K562 (cell line): ENCODE measurements around the gene FUT6. TPM values are rescaled to one million over a fixed set of nuclear protein-coding genes. Genes with fewer than 3 reads are reported as not detected.

Experiments used
- BDP1 ChIP-seq: IDR thresholded peaks from 3 replicates; pipeline ENCODE4 v1.6.1; 2011; ENCODE audit not compliant: insufficient read length, insufficient read depth
- CBX8 ChIP-seq: fragments of 200-600 bp; sonication (generic); IDR thresholded peaks from 2 replicates; pipeline ENCODE4 v1.6.1; 2012; ENCODE audit warnings: borderline replicate concordance, mixed run types, low read depth, mild to moderate bottlenecking, moderate library complexity, mixed read lengths, low read length, control low read depth, inconsistent platforms; ENCODE audit not compliant: poor library complexity, severe bottlenecking; ENCODE audit errors: extremely low read depth
- CCNT2 ChIP-seq: IDR thresholded peaks from 2 replicates; pipeline ENCODE4 v1.6.1; 2011; ENCODE audit warnings: borderline replicate concordance, low read depth, mild to moderate bottlenecking, moderate library complexity, mixed read lengths, low read length; ENCODE audit not compliant: insufficient read length; ENCODE audit errors: extremely low read depth
- CREB1 ChIP-seq, 2 experiments: sonication (generic) in 1 of 2; formaldehyde crosslinking in 1 of 2; IDR thresholded peaks; 2 replicates each; pipeline versions ENCODE4 v1.6.1 to v1.8.0; 2012 to 2022; ENCODE audit warnings: inconsistent platforms in 1 of 2, mild to moderate bottlenecking in 1 of 2, missing genetic modification reagents in 1 of 2, moderate library complexity in 1 of 2
- EZH2 ChIP-seq: IDR thresholded peaks from 2 replicates; pipeline ENCODE4 v1.6.1; 2012; ENCODE audit warnings: low read depth, mild to moderate bottlenecking, inconsistent platforms, low read length, borderline replicate concordance
- GABPB1 ChIP-seq: sonication (generic); formaldehyde crosslinking; IDR thresholded peaks from 2 replicates; pipeline ENCODE4 v1.8.0; 2022; ENCODE audit warnings: mild to moderate bottlenecking, missing genetic modification reagents
- RBFOX2 ChIP-seq: fragments of 200-400 bp; formaldehyde crosslinking; IDR thresholded peaks from 2 replicates; pipeline ENCODE4 v1.6.1; 2017; ENCODE audit warnings: low read depth, mild to moderate bottlenecking, low read length, moderate library complexity
- RBM39 ChIP-seq: fragments of 200-400 bp; formaldehyde crosslinking; optimal IDR thresholded peaks from 2 replicates; pipeline ENCODE3; 2018; ENCODE audit warnings: low read depth, low read length
- SMC3 ChIP-seq: conservative IDR thresholded peaks from 2 replicates; pipeline ENCODE4 v1.6.1; 2011; ENCODE audit warnings: low read depth, low read length, improper control_type of control experiment; ENCODE audit not compliant: insufficient read depth
- SPI1 ChIP-seq: IDR thresholded peaks from 2 replicates; pipeline ENCODE4 v1.6.1; 2011; ENCODE audit warnings: low read depth, low read length, control low read depth, borderline replicate concordance
- TAF1 ChIP-seq: IDR thresholded peaks from 2 replicates; pipeline ENCODE4 v1.6.1; 2011; ENCODE audit warnings: mild to moderate bottlenecking, low read length, moderate library complexity; ENCODE audit not compliant: insufficient read depth, control insufficient read depth, severe bottlenecking; ENCODE audit errors: extremely low read depth
- ZFPM2 ChIP-seq: fragments of 250-450 bp; sonication (Bioruptor Pico); IDR thresholded peaks from 2 replicates; pipeline ENCODE4 v1.5.1; 2022; ENCODE audit warnings: mild to moderate bottlenecking
- ZNF184 ChIP-seq: sonication (generic); formaldehyde crosslinking; IDR thresholded peaks from 2 replicates; pipeline ENCODE4 v1.5.0; 2020; ENCODE audit warnings: missing genetic modification reagents
- ZNF41 ChIP-seq: fragments of 250-450 bp; sonication (Bioruptor Pico); conservative IDR thresholded peaks from 2 replicates; pipeline ENCODE4 v1.4.0; 2020; ENCODE audit warnings: mild to moderate bottlenecking
- ZNF431 ChIP-seq: sonication (generic); formaldehyde crosslinking; IDR thresholded peaks from 2 replicates; pipeline ENCODE4 v1.8.0; 2022; ENCODE audit warnings: mild to moderate bottlenecking, missing genetic modification reagents
- ZNF699 ChIP-seq: fragments of 250-450 bp; sonication (Bioruptor Pico); IDR thresholded peaks from 2 replicates; pipeline ENCODE4 v1.8.0; 2021; ENCODE audit warnings: mild to moderate bottlenecking, moderate library complexity; ENCODE audit not compliant: insufficient replicate concordance
- polyA plus RNA-seq, 8 experiments: library from polyadenylated mRNA; depleted of rRNA in 4 of 8; stranded (reverse) in 5 of 8; unstranded in 3 of 8; fragments of >200 nt; fragmentation: Nextera tagmentation in 2 of 8; fragmentation: Illumina TruSeq in 1 of 8; extraction: Ambion mirVana in 2 of 8; extraction: Trizol in 1 of 8; gene quantifications; 2 replicates each; pipeline versions ENCODE4 v1.2.1 to v1.2.3, GENCODE V29; 2011 to 2014; ENCODE audit warnings: inconsistent platforms in 1 of 8, missing spikeins in 1 of 8
- total RNA-seq, 7 experiments: library from RNA; depleted of rRNA in 6 of 7; stranded (reverse); fragments of >200 nt in 6 of 7; fragmentation: Illumina TruSeq in 2 of 7; extraction: Trizol in 2 of 7; gene quantifications; 2 replicates each; pipeline versions ENCODE4 v1.2.1 to v1.2.3, GENCODE V29; 2011 to 2021; ENCODE audit warnings: low replicate concordance in 1 of 7
- TF ChIP-seq, protein P1 (sequence below): fragments of 450-650 bp; IDR thresholded peaks from 2 replicates; pipeline ENCODE4 v1.6.1; 2017; ENCODE audit warnings: antibody characterized with exemption
- TF ChIP-seq, protein P2 (sequence below): sonication (generic); formaldehyde crosslinking; IDR thresholded peaks from 2 replicates; pipeline ENCODE4 v1.8.0; 2023; ENCODE audit warnings: mild to moderate bottlenecking, missing genetic modification reagents
- TF ChIP-seq, protein P3 (sequence below): fragments of 250-450 bp; sonication (Bioruptor Pico); IDR thresholded peaks from 2 replicates; pipeline ENCODE4 v1.4.0; 2020; ENCODE audit warnings: borderline replicate concordance

Gene FUT6
- total and polyA plus RNA-seq, 9 of the 15 experiments (the other 6 are each of a cell fraction or from before 2014, with no cell fraction given), result 0.04 TPM; not detected in 8

DNA sequence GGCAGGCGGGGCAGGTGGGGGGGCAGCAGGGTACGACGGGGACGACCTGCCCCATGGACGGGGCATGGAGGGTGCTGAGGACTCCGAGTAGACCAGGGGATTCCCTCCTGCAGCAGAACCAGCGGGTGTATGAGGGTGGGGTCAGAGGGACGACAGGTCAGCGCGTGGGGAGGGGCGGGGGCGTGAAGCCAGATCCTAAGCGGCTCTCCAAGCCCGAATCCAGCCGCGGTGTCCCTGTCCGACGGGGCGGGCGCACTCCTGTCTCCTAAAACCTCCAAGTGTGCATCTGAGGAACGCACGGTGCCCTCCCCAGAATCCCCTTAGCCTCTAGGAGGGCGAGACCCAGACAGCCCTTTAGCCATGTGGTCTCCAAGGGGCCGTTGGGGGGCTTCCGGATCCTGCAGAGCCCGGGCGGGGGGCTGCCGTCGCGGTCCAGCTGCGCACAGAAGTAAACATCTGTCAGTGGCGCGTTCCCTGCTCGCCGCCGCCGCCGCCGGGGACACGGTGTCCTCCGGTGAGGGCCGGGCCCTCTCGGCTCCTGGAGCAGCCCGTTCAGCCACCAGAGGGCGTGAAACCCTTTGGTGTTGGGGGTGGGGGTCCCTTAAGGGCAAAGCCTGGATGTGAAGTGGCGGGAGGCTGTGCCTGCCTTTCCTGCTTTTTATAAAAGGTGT, 33.9 kb downstream of the FUT6 start (continued):
- TF ChIP-seq, protein P1, sequence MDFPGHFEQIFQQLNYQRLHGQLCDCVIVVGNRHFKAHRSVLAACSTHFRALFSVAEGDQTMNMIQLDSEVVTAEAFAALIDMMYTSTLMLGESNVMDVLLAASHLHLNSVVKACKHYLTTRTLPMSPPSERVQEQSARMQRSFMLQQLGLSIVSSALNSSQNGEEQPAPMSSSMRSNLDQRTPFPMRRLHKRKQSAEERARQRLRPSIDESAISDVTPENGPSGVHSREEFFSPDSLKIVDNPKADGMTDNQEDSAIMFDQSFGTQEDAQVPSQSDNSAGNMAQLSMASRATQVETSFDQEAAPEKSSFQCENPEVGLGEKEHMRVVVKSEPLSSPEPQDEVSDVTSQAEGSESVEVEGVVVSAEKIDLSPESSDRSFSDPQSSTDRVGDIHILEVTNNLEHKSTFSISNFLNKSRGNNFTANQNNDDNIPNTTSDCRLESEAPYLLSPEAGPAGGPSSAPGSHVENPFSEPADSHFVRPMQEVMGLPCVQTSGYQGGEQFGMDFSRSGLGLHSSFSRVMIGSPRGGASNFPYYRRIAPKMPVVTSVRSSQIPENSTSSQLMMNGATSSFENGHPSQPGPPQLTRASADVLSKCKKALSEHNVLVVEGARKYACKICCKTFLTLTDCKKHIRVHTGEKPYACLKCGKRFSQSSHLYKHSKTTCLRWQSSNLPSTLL, result no peak
- peak; percentile 72 for TF ChIP-seq SMC3
- TF ChIP-seq ZNF41 (CRISPR knock-in tag), result no peak
- TF ChIP-seq ZNF699, result no peak
- TF ChIP-seq ZNF431 (CRISPR knock-in tag), result no peak
- 0 out of 2 replicates have a peak, but pooled peaks have one; percentile 11 for TF ChIP-seq GABPB1 (CRISPR knock-in tag)
- TF ChIP-seq RBM39, result no peak
- TF ChIP-seq CBX8, result no peak
- TF ChIP-seq ZNF184 (CRISPR knock-in tag), result no peak
- no peak for TF ChIP-seq BDP1
- TF ChIP-seq CCNT2, result no peak
- TF ChIP-seq, protein P2, sequence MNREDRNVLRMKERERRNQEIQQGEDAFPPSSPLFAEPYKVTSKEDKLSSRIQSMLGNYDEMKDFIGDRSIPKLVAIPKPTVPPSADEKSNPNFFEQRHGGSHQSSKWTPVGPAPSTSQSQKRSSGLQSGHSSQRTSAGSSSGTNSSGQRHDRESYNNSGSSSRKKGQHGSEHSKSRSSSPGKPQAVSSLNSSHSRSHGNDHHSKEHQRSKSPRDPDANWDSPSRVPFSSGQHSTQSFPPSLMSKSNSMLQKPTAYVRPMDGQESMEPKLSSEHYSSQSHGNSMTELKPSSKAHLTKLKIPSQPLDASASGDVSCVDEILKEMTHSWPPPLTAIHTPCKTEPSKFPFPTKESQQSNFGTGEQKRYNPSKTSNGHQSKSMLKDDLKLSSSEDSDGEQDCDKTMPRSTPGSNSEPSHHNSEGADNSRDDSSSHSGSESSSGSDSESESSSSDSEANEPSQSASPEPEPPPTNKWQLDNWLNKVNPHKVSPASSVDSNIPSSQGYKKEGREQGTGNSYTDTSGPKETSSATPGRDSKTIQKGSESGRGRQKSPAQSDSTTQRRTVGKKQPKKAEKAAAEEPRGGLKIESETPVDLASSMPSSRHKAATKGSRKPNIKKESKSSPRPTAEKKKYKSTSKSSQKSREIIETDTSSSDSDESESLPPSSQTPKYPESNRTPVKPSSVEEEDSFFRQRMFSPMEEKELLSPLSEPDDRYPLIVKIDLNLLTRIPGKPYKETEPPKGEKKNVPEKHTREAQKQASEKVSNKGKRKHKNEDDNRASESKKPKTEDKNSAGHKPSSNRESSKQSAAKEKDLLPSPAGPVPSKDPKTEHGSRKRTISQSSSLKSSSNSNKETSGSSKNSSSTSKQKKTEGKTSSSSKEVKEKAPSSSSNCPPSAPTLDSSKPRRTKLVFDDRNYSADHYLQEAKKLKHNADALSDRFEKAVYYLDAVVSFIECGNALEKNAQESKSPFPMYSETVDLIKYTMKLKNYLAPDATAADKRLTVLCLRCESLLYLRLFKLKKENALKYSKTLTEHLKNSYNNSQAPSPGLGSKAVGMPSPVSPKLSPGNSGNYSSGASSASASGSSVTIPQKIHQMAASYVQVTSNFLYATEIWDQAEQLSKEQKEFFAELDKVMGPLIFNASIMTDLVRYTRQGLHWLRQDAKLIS (CRISPR knock-in tag), result no peak
- no peak for TF ChIP-seq ZFPM2
- peak; percentile 27; the same call in 1 of the 2 replicates for TF ChIP-seq CREB1 (IDR thresholded peaks at IDR 0.05)
- no peak for TF ChIP-seq CREB1 (CRISPR knock-in tag; IDR thresholded peaks at IDR 0.05)
- peak; percentile 19 for TF ChIP-seq TAF1
- TF ChIP-seq RBFOX2, result peak; percentile 50; the same call in 1 of the 2 replicates
- no peak for TF ChIP-seq SPI1
- TF ChIP-seq, protein P3, sequence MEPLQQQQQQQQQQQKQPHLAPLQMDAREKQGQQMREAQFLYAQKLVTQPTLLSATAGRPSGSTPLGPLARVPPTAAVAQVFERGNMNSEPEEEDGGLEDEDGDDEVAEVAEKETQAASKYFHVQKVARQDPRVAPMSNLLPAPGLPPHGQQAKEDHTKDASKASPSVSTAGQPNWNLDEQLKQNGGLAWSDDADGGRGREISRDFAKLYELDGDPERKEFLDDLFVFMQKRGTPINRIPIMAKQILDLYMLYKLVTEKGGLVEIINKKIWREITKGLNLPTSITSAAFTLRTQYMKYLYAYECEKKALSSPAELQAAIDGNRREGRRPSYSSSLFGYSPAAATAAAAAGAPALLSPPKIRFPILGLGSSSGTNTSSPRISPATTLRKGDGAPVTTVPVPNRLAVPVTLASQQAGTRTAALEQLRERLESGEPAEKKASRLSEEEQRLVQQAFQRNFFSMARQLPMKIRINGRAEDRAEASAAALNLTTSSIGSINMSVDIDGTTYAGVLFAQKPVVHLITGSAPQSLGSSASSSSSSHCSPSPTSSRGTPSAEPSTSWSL (CRISPR knock-in tag), result no peak
- TF ChIP-seq EZH2, result no peak
